HEK293 (cell line): ENCODE results near the gene EPHA2.

Experiments
- CTCF ChIA-PET: fragments of 350-600 bp; formaldehyde crosslinking; extraction: SDS; loops from one replicate; lab custom pipeline; 2021; ENCODE audit warnings: antibody characterized with exemption; lab: Yijun Ruan, JAX
- POLR2A ChIA-PET: fragments of 300-600 bp; formaldehyde crosslinking; extraction: SDS; loops from one replicate; lab custom pipeline; 2020; ENCODE audit warnings: antibody characterized with exemption, inconsistent platforms; lab: Yijun Ruan, JAX
- H3K27ac ChIP-seq: fragments of 200-500 bp; sonication (Bioruptor generic); 2 replicates; pipeline ENCODE4 v1.5.1; 2014; ENCODE audit warnings: low read depth, low read length, control low read depth, inconsistent platforms; ENCODE audit errors: extremely low read depth
- H3K36me3 ChIP-seq, 2 experiments: fragments of 200-500 bp in 1 of 2; sonication (Bioruptor generic) in 1 of 2; 1 replicate in 1 of 2; 2 replicates in 1 of 2; pipeline ENCODE4 v1.5.1; 2014 to 2017; ENCODE audit warnings: inconsistent platforms in 2 of 2, low read length in 2 of 2; ENCODE audit not compliant: control insufficient read depth in 2 of 2, insufficient read depth in 1 of 2
- H3K4me1 ChIP-seq: fragments of 200-500 bp; sonication (Bioruptor generic); 2 replicates; pipeline ENCODE4 v1.5.1; 2014; ENCODE audit warnings: mild to moderate bottlenecking, low read length, inconsistent platforms; ENCODE audit not compliant: control insufficient read depth, insufficient read depth
- H3K4me3 ChIP-seq: 2 replicates; pipeline ENCODE4 v1.5.1; 2011; ENCODE audit warnings: low read depth, mild to moderate bottlenecking, control low read depth, low read length, moderate library complexity
- H3K9me3 ChIP-seq: fragments of 200-500 bp; sonication (Bioruptor generic); 2 replicates; pipeline ENCODE4 v1.5.1; 2014; ENCODE audit warnings: low read depth, low read length, inconsistent platforms; ENCODE audit not compliant: control insufficient read depth, insufficient read depth
- GLIS2 ChIP-seq: fragments of 450-650 bp; formaldehyde crosslinking; IDR thresholded peaks from 2 replicates; pipeline ENCODE4 v1.5.1; 2016; ENCODE audit warnings: missing biosample characterization, missing genetic modification characterization
- HOXC10 ChIP-seq: sonication (generic); formaldehyde crosslinking; IDR thresholded peaks from 2 replicates; pipeline ENCODE4 v1.8.1; 2023; ENCODE audit warnings: mild to moderate bottlenecking, missing genetic modification reagents
- KLF8 ChIP-seq: fragments of 450-650 bp; formaldehyde crosslinking; IDR thresholded peaks from 2 replicates; pipeline ENCODE4 v1.5.1; 2016; ENCODE audit warnings: missing biosample characterization, missing genetic modification characterization
- OSR2 ChIP-seq: fragments of 450-650 bp; formaldehyde crosslinking; IDR thresholded peaks from 2 replicates; pipeline ENCODE4 v1.5.1; 2016; ENCODE audit warnings: missing biosample characterization, missing genetic modification characterization
- SALL2 ChIP-seq: fragments of 450-650 bp; formaldehyde crosslinking; IDR thresholded peaks from 2 replicates; pipeline ENCODE4 v1.5.0; 2017; ENCODE audit warnings: missing biosample characterization, mild to moderate bottlenecking, missing genetic modification characterization, borderline replicate concordance
- SP7 ChIP-seq: fragments of 450-650 bp; formaldehyde crosslinking; IDR thresholded peaks from 2 replicates; pipeline ENCODE4 v1.5.1; 2016; ENCODE audit warnings: missing biosample characterization, missing genetic modification characterization
- YY2 ChIP-seq: fragments of 450-650 bp; formaldehyde crosslinking; IDR thresholded peaks from 2 replicates; pipeline ENCODE4 v1.5.1; 2016; ENCODE audit warnings: missing biosample characterization, missing genetic modification characterization
- ZBTB21 ChIP-seq: fragments of 450-650 bp; formaldehyde crosslinking; IDR thresholded peaks from 2 replicates; pipeline ENCODE4 v1.5.1; 2017; ENCODE audit warnings: missing biosample characterization, missing genetic modification characterization
- ZBTB8A ChIP-seq: fragments of 450-650 bp; formaldehyde crosslinking; IDR thresholded peaks from 2 replicates; pipeline ENCODE4 v1.5.1; 2016; ENCODE audit warnings: missing biosample characterization, missing genetic modification characterization
- ZNF174 ChIP-seq: fragments of 450-650 bp; formaldehyde crosslinking; IDR thresholded peaks from 2 replicates; pipeline ENCODE4 v1.5.0; 2017; ENCODE audit warnings: missing biosample characterization, mild to moderate bottlenecking, missing genetic modification characterization
- ZNF248 ChIP-seq: fragments of 450-650 bp; formaldehyde crosslinking; IDR thresholded peaks from 2 replicates; pipeline ENCODE4 v1.5.1; 2017; ENCODE audit warnings: missing biosample characterization, missing genetic modification characterization
- ZNF423 ChIP-seq: fragments of 450-650 bp; formaldehyde crosslinking; IDR thresholded peaks from 2 replicates; pipeline ENCODE4 v1.5.1; 2016; ENCODE audit warnings: missing biosample characterization, missing genetic modification characterization
- ZNF610 ChIP-seq: fragments of 450-650 bp; formaldehyde crosslinking; IDR thresholded peaks from 2 replicates; pipeline ENCODE4 v1.5.1; 2016; ENCODE audit warnings: missing biosample characterization, missing genetic modification characterization, borderline replicate concordance
- ZNF777 ChIP-seq: fragments of 450-650 bp; formaldehyde crosslinking; IDR thresholded peaks from 2 replicates; pipeline ENCODE4 v1.5.1; 2017; ENCODE audit warnings: missing biosample characterization, missing genetic modification characterization, borderline replicate concordance
- TF ChIP-seq, protein P1 (sequence below): fragments of 450-650 bp; formaldehyde crosslinking; IDR thresholded peaks from 2 replicates; pipeline ENCODE4 v1.5.1; 2016; ENCODE audit warnings: missing biosample characterization, missing genetic modification characterization
- TF ChIP-seq, protein P2 (sequence below): fragments of 450-650 bp; formaldehyde crosslinking; IDR thresholded peaks from 2 replicates; pipeline ENCODE4 v1.5.1; 2016; ENCODE audit warnings: missing biosample characterization, missing genetic modification characterization, borderline replicate concordance
- TF ChIP-seq, protein P3 (sequence below): fragments of 450-650 bp; formaldehyde crosslinking; conservative IDR thresholded peaks from 2 replicates; pipeline ENCODE4 v1.5.1; 2016; ENCODE audit warnings: low read depth, missing biosample characterization, missing genetic modification characterization
- TF ChIP-seq, protein P4 (sequence below): fragments of 450-650 bp; formaldehyde crosslinking; IDR thresholded peaks from 2 replicates; pipeline ENCODE4 v1.5.1; 2017; ENCODE audit warnings: missing biosample characterization, missing genetic modification characterization

Gene EPHA2

DNA sequence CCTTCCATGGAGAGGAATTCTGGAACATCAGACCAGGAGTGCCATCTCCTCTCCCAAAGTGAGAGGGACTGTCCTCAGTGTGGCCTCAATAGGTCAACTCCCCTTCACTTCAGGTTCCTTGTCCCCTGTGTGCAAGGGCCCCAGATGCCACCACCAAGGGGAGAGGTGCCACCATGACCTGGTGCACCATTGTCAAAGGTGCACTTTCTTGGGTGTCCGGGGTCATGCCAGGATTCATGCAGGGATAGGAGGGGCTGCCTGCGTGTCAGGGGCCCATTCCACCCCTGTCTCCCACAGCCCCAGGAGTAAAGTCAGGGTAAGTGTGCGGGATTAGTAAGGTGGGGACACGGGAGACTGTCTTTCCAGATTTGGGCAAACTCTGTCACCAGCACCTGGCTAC, 21.4 kb upstream of the EPHA2 start (continued):
- TF ChIP-seq, protein P1, sequence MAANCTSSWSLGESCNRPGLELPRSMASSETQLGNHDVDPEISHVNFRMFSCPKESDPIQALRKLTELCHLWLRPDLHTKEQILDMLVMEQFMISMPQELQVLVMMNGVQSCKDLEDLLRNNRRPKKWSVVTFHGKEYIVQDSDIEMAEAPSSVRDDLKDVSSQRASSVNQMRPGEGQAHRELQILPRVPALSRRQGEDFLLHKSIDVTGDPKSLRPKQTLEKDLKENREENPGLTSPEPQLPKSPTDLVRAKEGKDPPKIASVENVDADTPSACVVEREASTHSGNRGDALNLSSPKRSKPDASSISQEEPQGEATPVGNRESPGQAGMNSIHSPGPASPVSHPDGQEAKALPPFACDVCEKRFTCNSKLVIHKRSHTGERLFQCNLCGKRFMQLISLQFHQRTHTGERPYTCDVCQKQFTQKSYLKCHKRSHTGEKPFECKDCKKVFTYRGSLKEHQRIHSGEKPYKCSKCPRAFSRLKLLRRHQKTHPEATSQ (tag by site-specific recombination), result no peak
- TF ChIP-seq YY2 (no peak), ZNF174 (tag by site-specific recombination) (no peak)
- TF ChIP-seq, protein P2, sequence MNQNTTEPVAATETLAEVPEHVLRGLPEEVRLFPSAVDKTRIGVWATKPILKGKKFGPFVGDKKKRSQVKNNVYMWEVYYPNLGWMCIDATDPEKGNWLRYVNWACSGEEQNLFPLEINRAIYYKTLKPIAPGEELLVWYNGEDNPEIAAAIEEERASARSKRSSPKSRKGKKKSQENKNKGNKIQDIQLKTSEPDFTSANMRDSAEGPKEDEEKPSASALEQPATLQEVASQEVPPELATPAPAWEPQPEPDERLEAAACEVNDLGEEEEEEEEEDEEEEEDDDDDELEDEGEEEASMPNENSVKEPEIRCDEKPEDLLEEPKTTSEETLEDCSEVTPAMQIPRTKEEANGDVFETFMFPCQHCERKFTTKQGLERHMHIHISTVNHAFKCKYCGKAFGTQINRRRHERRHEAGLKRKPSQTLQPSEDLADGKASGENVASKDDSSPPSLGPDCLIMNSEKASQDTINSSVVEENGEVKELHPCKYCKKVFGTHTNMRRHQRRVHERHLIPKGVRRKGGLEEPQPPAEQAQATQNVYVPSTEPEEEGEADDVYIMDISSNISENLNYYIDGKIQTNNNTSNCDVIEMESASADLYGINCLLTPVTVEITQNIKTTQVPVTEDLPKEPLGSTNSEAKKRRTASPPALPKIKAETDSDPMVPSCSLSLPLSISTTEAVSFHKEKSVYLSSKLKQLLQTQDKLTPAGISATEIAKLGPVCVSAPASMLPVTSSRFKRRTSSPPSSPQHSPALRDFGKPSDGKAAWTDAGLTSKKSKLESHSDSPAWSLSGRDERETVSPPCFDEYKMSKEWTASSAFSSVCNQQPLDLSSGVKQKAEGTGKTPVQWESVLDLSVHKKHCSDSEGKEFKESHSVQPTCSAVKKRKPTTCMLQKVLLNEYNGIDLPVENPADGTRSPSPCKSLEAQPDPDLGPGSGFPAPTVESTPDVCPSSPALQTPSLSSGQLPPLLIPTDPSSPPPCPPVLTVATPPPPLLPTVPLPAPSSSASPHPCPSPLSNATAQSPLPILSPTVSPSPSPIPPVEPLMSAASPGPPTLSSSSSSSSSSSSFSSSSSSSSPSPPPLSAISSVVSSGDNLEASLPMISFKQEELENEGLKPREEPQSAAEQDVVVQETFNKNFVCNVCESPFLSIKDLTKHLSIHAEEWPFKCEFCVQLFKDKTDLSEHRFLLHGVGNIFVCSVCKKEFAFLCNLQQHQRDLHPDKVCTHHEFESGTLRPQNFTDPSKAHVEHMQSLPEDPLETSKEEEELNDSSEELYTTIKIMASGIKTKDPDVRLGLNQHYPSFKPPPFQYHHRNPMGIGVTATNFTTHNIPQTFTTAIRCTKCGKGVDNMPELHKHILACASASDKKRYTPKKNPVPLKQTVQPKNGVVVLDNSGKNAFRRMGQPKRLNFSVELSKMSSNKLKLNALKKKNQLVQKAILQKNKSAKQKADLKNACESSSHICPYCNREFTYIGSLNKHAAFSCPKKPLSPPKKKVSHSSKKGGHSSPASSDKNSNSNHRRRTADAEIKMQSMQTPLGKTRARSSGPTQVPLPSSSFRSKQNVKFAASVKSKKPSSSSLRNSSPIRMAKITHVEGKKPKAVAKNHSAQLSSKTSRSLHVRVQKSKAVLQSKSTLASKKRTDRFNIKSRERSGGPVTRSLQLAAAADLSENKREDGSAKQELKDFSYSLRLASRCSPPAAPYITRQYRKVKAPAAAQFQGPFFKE, result no peak

DNA sequence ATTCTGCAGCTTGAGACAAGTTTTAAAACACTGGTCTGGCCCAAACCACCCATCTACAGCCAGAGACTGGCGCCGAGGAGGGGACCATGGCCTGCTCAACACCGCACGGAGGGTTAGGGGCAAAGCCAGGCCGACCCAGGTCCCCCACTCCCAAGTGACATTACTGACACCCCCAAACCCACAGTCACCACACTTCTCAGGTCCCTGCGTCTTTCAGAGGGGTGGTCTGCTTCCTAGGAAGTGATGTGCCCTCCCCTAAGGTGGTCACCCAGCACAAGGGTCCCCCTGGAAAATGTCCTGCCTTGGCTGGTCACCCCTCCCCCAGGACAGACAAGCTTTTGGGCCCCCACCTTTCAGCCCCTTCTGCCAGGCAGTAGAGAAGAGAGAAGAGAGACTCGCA, 20.8 kb upstream of the EPHA2 start:
- POLR2A ChIA-PET, result interaction anchor here (4.1 kb wide), 1 partner anchor 12 kb away, joined by 18 read pairs; no protein-coding TSS in a partner anchor
- Histone ChIP-seq H3K27ac (peak overlapping the region; percentile 85), H3K4me3 (no peak overlapping the region), H3K9me3 (no peaks in the 10 kb centered on the region), H3K36me3 (no peaks in the 10 kb centered on the region), H3K4me1 (peaks cover 10% of the 10 kb centered on the region)
- CTCF ChIA-PET, result interaction anchor here (0.6 to 0.7 kb wide), 3 partner anchors 103 to 260 kb away, joined by 3 to 4 read pairs (median 3); partner anchors contain the start of gene SPATA21
- TF ChIP-seq SALL2 (tag by site-specific recombination), result no peak
- TF ChIP-seq ZNF610, result no peak
- no peak for TF ChIP-seq KLF8
- no peak for TF ChIP-seq ZNF777 (tag by site-specific recombination)

DNA sequence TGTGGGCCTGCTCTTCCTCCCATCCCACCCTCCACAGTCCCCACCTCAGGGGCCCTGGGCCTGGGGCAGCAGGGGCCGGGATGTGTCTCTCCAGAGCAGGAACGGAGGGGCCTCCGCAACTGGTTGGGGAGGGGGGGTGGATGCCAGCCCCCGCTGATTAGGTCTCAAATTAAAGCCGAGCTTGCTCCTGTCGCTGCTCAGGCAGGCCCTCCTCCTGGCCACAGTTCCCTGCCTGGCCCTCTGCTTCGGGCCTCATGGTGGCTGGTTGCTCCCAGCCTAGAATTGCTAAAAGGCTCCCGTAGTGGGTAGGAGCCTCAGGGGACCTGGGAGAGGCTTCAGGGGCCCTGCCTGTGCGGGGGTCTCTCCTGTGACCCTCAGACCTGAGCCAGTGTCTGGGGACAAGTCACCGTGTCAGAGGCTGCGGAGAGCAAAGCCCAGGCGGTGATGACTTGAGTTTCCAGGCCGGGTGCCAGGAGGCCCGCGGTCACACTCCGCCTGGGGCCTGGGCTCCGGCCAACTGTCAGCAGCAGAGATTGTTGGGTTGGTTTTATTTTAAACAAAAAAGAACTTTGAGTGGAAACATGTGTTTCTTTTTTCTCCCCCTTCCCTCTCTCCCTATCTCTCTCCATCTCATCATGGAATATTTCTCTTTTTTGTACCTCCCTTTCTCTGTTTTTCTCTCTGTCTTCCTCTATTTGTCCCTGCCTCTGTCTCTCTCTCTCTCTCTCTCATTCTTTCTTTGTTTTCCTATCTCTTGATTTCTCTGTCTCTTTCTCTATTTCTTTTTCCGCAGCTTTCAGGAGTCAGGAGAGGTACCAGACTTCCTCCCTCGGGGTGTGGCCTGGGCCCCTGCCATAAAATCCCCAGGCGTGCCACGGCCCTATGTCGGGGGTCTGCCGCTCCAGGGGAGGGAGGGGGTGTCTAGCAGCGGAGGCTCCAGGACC, 20.0 kb upstream of the EPHA2 start:
- Histone ChIP-seq H3K4me1 (peaks cover 10% of the 10 kb centered on the region), H3K36me3 (no peaks in the 10 kb centered on the region), H3K27ac (peak overlapping the region; percentile 85), H3K9me3 (no peaks in the 10 kb centered on the region), H3K4me3 (no peak overlapping the region)
- CTCF ChIA-PET, result interaction anchor here (0.6 to 1.6 kb wide), 4 partner anchors 94 to 261 kb away, joined by 3 to 6 read pairs (median 4); partner anchors contain the start of gene SPATA21
- POLR2A ChIA-PET, result interaction anchor here (0.6 to 4.1 kb wide), 6 partner anchors 11 to 37 kb away, joined by 3 to 18 read pairs (median 4); partner anchors contain the start of gene EPHA2
- peak; percentile 8; the same call in 1 of the 2 replicates for TF ChIP-seq OSR2 (tag by site-specific recombination)
- no peak for TF ChIP-seq ZNF423 (tag by site-specific recombination)
- TF ChIP-seq, protein P3, sequence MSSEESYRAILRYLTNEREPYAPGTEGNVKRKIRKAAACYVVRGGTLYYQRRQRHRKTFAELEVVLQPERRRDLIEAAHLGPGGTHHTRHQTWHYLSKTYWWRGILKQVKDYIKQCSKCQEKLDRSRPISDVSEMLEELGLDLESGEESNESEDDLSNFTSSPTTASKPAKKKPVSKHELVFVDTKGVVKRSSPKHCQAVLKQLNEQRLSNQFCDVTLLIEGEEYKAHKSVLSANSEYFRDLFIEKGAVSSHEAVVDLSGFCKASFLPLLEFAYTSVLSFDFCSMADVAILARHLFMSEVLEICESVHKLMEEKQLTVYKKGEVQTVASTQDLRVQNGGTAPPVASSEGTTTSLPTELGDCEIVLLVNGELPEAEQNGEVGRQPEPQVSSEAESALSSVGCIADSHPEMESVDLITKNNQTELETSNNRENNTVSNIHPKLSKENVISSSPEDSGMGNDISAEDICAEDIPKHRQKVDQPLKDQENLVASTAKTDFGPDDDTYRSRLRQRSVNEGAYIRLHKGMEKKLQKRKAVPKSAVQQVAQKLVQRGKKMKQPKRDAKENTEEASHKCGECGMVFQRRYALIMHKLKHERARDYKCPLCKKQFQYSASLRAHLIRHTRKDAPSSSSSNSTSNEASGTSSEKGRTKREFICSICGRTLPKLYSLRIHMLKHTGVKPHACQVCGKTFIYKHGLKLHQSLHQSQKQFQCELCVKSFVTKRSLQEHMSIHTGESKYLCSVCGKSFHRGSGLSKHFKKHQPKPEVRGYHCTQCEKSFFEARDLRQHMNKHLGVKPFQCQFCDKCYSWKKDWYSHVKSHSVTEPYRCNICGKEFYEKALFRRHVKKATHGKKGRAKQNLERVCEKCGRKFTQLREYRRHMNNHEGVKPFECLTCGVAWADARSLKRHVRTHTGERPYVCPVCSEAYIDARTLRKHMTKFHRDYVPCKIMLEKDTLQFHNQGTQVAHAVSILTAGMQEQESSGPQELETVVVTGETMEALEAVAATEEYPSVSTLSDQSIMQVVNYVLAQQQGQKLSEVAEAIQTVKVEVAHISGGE (tag by site-specific recombination), result no peak
- TF ChIP-seq YY2, result no peak
- no peak for TF ChIP-seq ZNF248
- 0 out of 2 replicates have a peak, but pooled peaks have one; percentile 16 for TF ChIP-seq GLIS2
- TF ChIP-seq HOXC10 (CRISPR knock-in tag), result no peak
- 0 out of 2 replicates have a peak, but pooled peaks have one; percentile 37 for TF ChIP-seq SP7 (tag by site-specific recombination)
- 0 out of 2 replicates have a peak, but pooled peaks have one; percentile 10 for TF ChIP-seq ZBTB21 (tag by site-specific recombination)
- TF ChIP-seq, protein P4, sequence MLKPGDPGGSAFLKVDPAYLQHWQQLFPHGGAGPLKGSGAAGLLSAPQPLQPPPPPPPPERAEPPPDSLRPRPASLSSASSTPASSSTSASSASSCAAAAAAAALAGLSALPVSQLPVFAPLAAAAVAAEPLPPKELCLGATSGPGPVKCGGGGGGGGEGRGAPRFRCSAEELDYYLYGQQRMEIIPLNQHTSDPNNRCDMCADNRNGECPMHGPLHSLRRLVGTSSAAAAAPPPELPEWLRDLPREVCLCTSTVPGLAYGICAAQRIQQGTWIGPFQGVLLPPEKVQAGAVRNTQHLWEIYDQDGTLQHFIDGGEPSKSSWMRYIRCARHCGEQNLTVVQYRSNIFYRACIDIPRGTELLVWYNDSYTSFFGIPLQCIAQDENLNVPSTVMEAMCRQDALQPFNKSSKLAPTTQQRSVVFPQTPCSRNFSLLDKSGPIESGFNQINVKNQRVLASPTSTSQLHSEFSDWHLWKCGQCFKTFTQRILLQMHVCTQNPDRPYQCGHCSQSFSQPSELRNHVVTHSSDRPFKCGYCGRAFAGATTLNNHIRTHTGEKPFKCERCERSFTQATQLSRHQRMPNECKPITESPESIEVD (tag by site-specific recombination), result no peak; the same call in 1 of the 2 replicates
- 0 out of 2 replicates have a peak, but pooled peaks have one; percentile 13 for TF ChIP-seq ZBTB8A (tag by site-specific recombination)
